WTC11 (cell line): ENCODE results near the gene ZNF670. TPM values are rescaled to one million over a fixed set of nuclear protein-coding genes. Genes with fewer than 3 reads are reported as not detected.

Source experiments
- ATAC-seq: fragments of 200-7000 bp; cut with Tn5 transposase; 2 replicates; pipeline ENCODE4 v1.10.0; 2021; ENCODE audit warnings: mild to moderate bottlenecking, moderate library complexity
- CTCF ChIA-PET: fragments of 300-600 bp; sonication (Branson Sonifier 250); formaldehyde crosslinking; loops from one replicate; lab custom pipeline; 2021; ENCODE audit warnings: antibody characterized with exemption; lab: Charles Lee
- POLR2A ChIA-PET: fragments of 350-600 bp; sonication (Branson Sonifier 250); formaldehyde crosslinking; loops from one replicate; lab custom pipeline; 2021; ENCODE audit warnings: antibody characterized with exemption; lab: Charles Lee
- DNase-seq: peaks from one replicate; pipeline ENCODE4 v3.0.0; 2021; ENCODE audit warnings: low spot score
- H3K27ac Mint-ChIP-seq: 2 replicates; pipeline ENCODE4 v1.8.0; 2021; ENCODE audit warnings: mixed read lengths
- H3K27me3 Mint-ChIP-seq: 2 replicates; pipeline ENCODE4 v1.8.0; 2021; ENCODE audit warnings: low read depth, mild to moderate bottlenecking, moderate library complexity, mixed read lengths
- H3K36me3 Mint-ChIP-seq: 2 replicates; pipeline ENCODE4 v1.8.0; 2021; ENCODE audit warnings: mixed read lengths
- H3K4me1 Mint-ChIP-seq: 2 replicates; pipeline ENCODE4 v1.8.0; 2022; ENCODE audit warnings: mixed read lengths
- H3K4me3 Mint-ChIP-seq: 2 replicates; pipeline ENCODE4 v1.8.0; 2021; ENCODE audit warnings: mild to moderate bottlenecking, moderate library complexity, mixed read lengths
- H3K9me3 Mint-ChIP-seq: 2 replicates; pipeline ENCODE4 v1.8.0; 2021; ENCODE audit warnings: mixed read lengths
- ATF1 ChIP-seq: sonication (generic); formaldehyde crosslinking; IDR thresholded peaks from 2 replicates; pipeline ENCODE4 v1.8.1; 2023; ENCODE audit warnings: mild to moderate bottlenecking, moderate library complexity, missing genetic modification reagents
- ELF4 ChIP-seq: sonication (generic); formaldehyde crosslinking; IDR thresholded peaks from 2 replicates; pipeline ENCODE4 v1.8.1; 2022; ENCODE audit warnings: low read depth, mild to moderate bottlenecking, moderate library complexity, missing genetic modification reagents
- MYBL2 ChIP-seq: sonication (generic); formaldehyde crosslinking; IDR thresholded peaks from 2 replicates; pipeline ENCODE4 v1.8.1; 2023; ENCODE audit warnings: mild to moderate bottlenecking, moderate library complexity, missing genetic modification reagents
- NFYB ChIP-seq: sonication (generic); formaldehyde crosslinking; conservative IDR thresholded peaks from 2 replicates; pipeline ENCODE4 v1.8.0; 2022; ENCODE audit warnings: low read depth, missing genetic modification reagents
- NR2C2 ChIP-seq: sonication (generic); formaldehyde crosslinking; IDR thresholded peaks from 2 replicates; pipeline ENCODE4 v1.8.0; 2022; ENCODE audit warnings: mild to moderate bottlenecking, missing genetic modification reagents
- NR3C1 ChIP-seq: sonication (generic); formaldehyde crosslinking; conservative IDR thresholded peaks from 2 replicates; pipeline ENCODE4 v1.8.1; 2023; ENCODE audit warnings: low read depth, mild to moderate bottlenecking, missing genetic modification reagents
- OVOL2 ChIP-seq: fragments of 250-450 bp; sonication (Bioruptor Pico); IDR thresholded peaks from 2 replicates; pipeline ENCODE4 v1.9.0; 2021; ENCODE audit warnings: mild to moderate bottlenecking, borderline replicate concordance
- RELA ChIP-seq: sonication (generic); formaldehyde crosslinking; IDR thresholded peaks from 2 replicates; pipeline ENCODE4 v1.8.1; 2022; ENCODE audit warnings: missing genetic modification reagents, mild to moderate bottlenecking, borderline replicate concordance
- SMAD4 ChIP-seq: sonication (generic); formaldehyde crosslinking; IDR thresholded peaks from 2 replicates; pipeline ENCODE4 v1.8.0; 2022; ENCODE audit warnings: mild to moderate bottlenecking, missing genetic modification reagents
- SP1 ChIP-seq: sonication (generic); formaldehyde crosslinking; conservative IDR thresholded peaks from 2 replicates; pipeline ENCODE4 v1.8.1; 2022; ENCODE audit warnings: missing genetic modification reagents
- ZNF317 ChIP-seq: sonication (generic); formaldehyde crosslinking; IDR thresholded peaks from 2 replicates; pipeline ENCODE4 v1.8.1; 2023; ENCODE audit warnings: low read depth, mild to moderate bottlenecking, moderate library complexity, missing genetic modification reagents, borderline replicate concordance
- ZNF423 ChIP-seq: fragments of 250-450 bp; sonication (Bioruptor Pico); IDR thresholded peaks from 2 replicates; pipeline ENCODE4 v2.1.2; 2022; ENCODE audit warnings: mild to moderate bottlenecking, moderate library complexity
- total RNA-seq: library from RNA; stranded (reverse); gene quantifications from 3 replicates; pipeline ENCODE4 v1.2.3, GENCODE V29; 2021
- TF ChIP-seq, protein P1 (sequence below): sonication (generic); formaldehyde crosslinking; IDR thresholded peaks from 2 replicates; pipeline ENCODE4 v1.8.1; 2022; ENCODE audit warnings: low read depth, mild to moderate bottlenecking, moderate library complexity, missing genetic modification reagents, borderline replicate concordance
- TF ChIP-seq, protein P2 (sequence below): sonication (generic); formaldehyde crosslinking; IDR thresholded peaks from 2 replicates; pipeline ENCODE4 v1.8.0; 2022; ENCODE audit warnings: mild to moderate bottlenecking, missing genetic modification reagents
- TF ChIP-seq, protein P3 (sequence below): sonication (generic); formaldehyde crosslinking; conservative IDR thresholded peaks from 2 replicates; pipeline ENCODE4 v1.8.1; 2023; ENCODE audit warnings: mild to moderate bottlenecking, low read depth, missing genetic modification reagents, moderate library complexity
- TF ChIP-seq, protein P4 (sequence below): fragments of 250-450 bp; sonication (Bioruptor Pico); IDR thresholded peaks from 2 replicates; pipeline ENCODE4 v2.1.2; 2022; ENCODE audit warnings: mild to moderate bottlenecking, moderate library complexity
- TF ChIP-seq, protein P5 (sequence below): fragments of 250-450 bp; sonication (Bioruptor Pico); IDR thresholded peaks from 2 replicates; pipeline ENCODE4 v1.9.0; 2021; ENCODE audit warnings: mild to moderate bottlenecking, borderline replicate concordance

The ZNF670 gene
- total RNA-seq, 1 experiment from 2014 or later, result 11.1 TPM

DNA sequence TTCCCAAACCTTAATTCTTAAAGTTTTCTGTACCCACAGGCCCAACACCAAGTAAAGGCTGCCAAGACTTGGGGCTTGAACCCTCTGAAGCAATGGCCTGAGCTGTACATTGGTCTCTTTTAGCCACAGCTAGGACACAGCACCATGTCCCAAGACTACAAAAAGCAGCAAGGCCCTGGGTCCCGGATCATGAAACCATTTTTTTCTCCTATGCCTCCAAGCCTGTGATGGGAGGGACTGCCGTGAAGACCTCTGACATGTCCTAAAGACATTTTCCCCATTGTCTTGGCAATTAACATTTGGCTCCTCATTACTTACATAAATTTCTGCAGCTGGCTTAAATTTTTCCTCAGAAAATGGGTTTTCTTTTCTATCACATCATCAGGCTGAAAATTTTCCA lies 30.9 kb downstream of the ZNF670 start:
- Mint-ChIP-seq H3K9me3 (peaks cover 94% of the 10 kb centered on the region), H3K27me3 (peaks cover 10% of the 10 kb centered on the region), H3K36me3 (peaks cover 100% of the 10 kb centered on the region), H3K4me1 (no peaks in the 10 kb centered on the region), H3K4me3 (no peak overlapping the region), H3K27ac (no peak overlapping the region)
- ChIA-PET POLR2A (no interaction called here), CTCF (no interaction called here)
- ATAC-seq (no peak), DNase-seq (no peak)
- TF ChIP-seq, protein P1, sequence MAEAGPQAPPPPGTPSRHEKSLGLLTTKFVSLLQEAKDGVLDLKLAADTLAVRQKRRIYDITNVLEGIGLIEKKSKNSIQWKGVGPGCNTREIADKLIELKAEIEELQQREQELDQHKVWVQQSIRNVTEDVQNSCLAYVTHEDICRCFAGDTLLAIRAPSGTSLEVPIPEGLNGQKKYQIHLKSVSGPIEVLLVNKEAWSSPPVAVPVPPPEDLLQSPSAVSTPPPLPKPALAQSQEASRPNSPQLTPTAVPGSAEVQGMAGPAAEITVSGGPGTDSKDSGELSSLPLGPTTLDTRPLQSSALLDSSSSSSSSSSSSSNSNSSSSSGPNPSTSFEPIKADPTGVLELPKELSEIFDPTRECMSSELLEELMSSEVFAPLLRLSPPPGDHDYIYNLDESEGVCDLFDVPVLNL (CRISPR knock-in tag), result no peak
- TF ChIP-seq, protein P2, sequence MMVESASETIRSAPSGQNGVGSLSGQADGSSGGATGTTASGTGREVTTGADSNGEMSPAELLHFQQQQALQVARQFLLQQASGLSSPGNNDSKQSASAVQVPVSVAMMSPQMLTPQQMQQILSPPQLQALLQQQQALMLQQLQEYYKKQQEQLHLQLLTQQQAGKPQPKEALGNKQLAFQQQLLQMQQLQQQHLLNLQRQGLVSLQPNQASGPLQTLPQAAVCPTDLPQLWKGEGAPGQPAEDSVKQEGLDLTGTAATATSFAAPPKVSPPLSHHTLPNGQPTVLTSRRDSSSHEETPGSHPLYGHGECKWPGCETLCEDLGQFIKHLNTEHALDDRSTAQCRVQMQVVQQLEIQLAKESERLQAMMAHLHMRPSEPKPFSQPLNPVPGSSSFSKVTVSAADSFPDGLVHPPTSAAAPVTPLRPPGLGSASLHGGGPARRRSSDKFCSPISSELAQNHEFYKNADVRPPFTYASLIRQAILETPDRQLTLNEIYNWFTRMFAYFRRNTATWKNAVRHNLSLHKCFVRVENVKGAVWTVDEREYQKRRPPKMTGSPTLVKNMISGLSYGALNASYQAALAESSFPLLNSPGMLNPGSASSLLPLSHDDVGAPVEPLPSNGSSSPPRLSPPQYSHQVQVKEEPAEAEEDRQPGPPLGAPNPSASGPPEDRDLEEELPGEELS, result no peak
- TF ChIP-seq SP1 (CRISPR knock-in tag) (no peak), NFYB (CRISPR knock-in tag) (no peak), ZNF317 (CRISPR knock-in tag) (no peak), RELA (CRISPR knock-in tag) (no peak), ATF1 (no peak), OVOL2 (no peak)
- TF ChIP-seq, protein P3, sequence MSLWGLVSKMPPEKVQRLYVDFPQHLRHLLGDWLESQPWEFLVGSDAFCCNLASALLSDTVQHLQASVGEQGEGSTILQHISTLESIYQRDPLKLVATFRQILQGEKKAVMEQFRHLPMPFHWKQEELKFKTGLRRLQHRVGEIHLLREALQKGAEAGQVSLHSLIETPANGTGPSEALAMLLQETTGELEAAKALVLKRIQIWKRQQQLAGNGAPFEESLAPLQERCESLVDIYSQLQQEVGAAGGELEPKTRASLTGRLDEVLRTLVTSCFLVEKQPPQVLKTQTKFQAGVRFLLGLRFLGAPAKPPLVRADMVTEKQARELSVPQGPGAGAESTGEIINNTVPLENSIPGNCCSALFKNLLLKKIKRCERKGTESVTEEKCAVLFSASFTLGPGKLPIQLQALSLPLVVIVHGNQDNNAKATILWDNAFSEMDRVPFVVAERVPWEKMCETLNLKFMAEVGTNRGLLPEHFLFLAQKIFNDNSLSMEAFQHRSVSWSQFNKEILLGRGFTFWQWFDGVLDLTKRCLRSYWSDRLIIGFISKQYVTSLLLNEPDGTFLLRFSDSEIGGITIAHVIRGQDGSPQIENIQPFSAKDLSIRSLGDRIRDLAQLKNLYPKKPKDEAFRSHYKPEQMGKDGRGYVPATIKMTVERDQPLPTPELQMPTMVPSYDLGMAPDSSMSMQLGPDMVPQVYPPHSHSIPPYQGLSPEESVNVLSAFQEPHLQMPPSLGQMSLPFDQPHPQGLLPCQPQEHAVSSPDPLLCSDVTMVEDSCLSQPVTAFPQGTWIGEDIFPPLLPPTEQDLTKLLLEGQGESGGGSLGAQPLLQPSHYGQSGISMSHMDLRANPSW, result no peak

DNA sequence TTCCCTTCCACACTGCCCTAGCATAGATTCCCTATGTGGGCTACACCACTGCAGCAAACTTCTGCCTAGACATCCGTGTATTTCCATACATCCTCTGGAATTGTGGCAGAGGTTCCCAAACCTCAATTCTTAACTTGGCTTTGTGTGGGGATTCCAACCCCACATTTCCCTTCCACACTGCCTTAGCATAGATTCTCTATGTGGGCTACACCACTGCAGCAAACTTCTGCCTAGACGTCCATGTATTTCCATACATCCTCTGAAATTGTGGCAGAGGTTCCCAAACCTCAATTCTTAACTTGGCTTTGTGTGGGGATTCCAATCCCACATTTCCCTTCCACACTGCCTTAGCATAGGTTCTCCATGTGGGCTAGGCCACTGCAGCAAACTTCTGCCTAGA lies 31.4 kb downstream of the ZNF670 start:
- ChIA-PET CTCF (no interaction called here), POLR2A (no interaction called here)
- Mint-ChIP-seq H3K36me3 (peaks cover 100% of the 10 kb centered on the region), H3K4me3 (no peak overlapping the region), H3K9me3 (peaks cover 94% of the 10 kb centered on the region), H3K27ac (no peak overlapping the region), H3K4me1 (no peaks in the 10 kb centered on the region), H3K27me3 (peaks cover 10% of the 10 kb centered on the region)
- no peak for ATAC-seq
- no peak for DNase-seq
- TF ChIP-seq ZNF423 (no peak), NR3C1 (no peak), NR2C2 (CRISPR knock-in tag) (no peak), SMAD4 (CRISPR knock-in tag) (no peak), MYBL2 (no peak), ELF4 (CRISPR knock-in tag) (no peak)
- TF ChIP-seq, protein P3, result no peak
- TF ChIP-seq, protein P2, result no peak
- TF ChIP-seq, protein P4, sequence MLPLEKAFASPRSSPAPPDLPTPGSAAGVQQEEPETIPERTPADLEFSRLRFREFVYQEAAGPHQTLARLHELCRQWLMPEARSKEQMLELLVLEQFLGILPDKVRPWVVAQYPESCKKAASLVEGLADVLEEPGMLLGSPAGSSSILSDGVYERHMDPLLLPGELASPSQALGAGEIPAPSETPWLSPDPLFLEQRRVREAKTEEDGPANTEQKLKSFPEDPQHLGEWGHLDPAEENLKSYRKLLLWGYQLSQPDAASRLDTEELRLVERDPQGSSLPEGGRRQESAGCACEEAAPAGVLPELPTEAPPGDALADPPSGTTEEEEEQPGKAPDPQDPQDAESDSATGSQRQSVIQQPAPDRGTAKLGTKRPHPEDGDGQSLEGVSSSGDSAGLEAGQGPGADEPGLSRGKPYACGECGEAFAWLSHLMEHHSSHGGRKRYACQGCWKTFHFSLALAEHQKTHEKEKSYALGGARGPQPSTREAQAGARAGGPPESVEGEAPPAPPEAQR (CRISPR knock-in tag), result no peak
- TF ChIP-seq, protein P5, sequence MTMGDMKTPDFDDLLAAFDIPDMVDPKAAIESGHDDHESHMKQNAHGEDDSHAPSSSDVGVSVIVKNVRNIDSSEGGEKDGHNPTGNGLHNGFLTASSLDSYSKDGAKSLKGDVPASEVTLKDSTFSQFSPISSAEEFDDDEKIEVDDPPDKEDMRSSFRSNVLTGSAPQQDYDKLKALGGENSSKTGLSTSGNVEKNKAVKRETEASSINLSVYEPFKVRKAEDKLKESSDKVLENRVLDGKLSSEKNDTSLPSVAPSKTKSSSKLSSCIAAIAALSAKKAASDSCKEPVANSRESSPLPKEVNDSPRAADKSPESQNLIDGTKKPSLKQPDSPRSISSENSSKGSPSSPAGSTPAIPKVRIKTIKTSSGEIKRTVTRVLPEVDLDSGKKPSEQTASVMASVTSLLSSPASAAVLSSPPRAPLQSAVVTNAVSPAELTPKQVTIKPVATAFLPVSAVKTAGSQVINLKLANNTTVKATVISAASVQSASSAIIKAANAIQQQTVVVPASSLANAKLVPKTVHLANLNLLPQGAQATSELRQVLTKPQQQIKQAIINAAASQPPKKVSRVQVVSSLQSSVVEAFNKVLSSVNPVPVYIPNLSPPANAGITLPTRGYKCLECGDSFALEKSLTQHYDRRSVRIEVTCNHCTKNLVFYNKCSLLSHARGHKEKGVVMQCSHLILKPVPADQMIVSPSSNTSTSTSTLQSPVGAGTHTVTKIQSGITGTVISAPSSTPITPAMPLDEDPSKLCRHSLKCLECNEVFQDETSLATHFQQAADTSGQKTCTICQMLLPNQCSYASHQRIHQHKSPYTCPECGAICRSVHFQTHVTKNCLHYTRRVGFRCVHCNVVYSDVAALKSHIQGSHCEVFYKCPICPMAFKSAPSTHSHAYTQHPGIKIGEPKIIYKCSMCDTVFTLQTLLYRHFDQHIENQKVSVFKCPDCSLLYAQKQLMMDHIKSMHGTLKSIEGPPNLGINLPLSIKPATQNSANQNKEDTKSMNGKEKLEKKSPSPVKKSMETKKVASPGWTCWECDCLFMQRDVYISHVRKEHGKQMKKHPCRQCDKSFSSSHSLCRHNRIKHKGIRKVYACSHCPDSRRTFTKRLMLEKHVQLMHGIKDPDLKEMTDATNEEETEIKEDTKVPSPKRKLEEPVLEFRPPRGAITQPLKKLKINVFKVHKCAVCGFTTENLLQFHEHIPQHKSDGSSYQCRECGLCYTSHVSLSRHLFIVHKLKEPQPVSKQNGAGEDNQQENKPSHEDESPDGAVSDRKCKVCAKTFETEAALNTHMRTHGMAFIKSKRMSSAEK (CRISPR knock-in tag), result no peak
